Lower leg skin (tissue), 4 donors: ENCODE measurements around the gene DGKE. TPM values are rescaled to one million over a fixed set of nuclear protein-coding genes. Genes with fewer than 3 reads are reported as not detected.

Experiments
- DNase-seq, 2 donors: peaks; one replicate each; pipeline ENCODE4 v3.0.0-alpha.2; 2019; ENCODE audit warnings: low spot score in 2 of 2
- H3K4me3 ChIP-seq: fragments of 200-600 bp; sonication (generic); 2 replicates; pipeline ENCODE4 v1.5.1; 2017; ENCODE audit warnings: mild to moderate bottlenecking, low read depth; ENCODE audit not compliant: poor library complexity, severe bottlenecking
- POLR2A ChIP-seq, 2 donors: fragments of 450-650 bp; IDR thresholded peaks; one replicate each; pipeline ENCODE4 v1.6.1; 2016 to 2017; ENCODE audit warnings: antibody characterized with exemption in 2 of 2, mild to moderate bottlenecking in 1 of 2, moderate library complexity in 1 of 2
- WGBS, 2 donors: methylation state at CpG; one replicate each; pipeline ENCODE4 v1.1.5; 2018; 5-methylcytosine and 5-hydroxymethylcytosine counted together
- intact Hi-C: fragments of 100-400 bp; cut with DNase I; formaldehyde crosslinking; loops from one replicate; pipeline ENCODE4 v1.15.0; 2023; ENCODE audit warnings: low total_unique reads
- total RNA-seq, 4 donors: library from RNA; depleted of rRNA; stranded (reverse); fragments of >200 nt; gene quantifications; one replicate each; pipeline ENCODE4 v1.1.0, GENCODE V29; 2016
- TF ChIP-seq, protein P1 (sequence below), 3 donors: fragments of 450-650 bp; IDR thresholded peaks; one replicate each; pipeline ENCODE4 v1.5.1; 2016; ENCODE audit warnings: antibody characterized with exemption in 3 of 3, mild to moderate bottlenecking in 3 of 3, moderate library complexity in 2 of 3

The DGKE gene
- total RNA-seq, 4 donors from 2014 or later: 2.5 to 5.7 (median 3.2) TPM

DNA sequence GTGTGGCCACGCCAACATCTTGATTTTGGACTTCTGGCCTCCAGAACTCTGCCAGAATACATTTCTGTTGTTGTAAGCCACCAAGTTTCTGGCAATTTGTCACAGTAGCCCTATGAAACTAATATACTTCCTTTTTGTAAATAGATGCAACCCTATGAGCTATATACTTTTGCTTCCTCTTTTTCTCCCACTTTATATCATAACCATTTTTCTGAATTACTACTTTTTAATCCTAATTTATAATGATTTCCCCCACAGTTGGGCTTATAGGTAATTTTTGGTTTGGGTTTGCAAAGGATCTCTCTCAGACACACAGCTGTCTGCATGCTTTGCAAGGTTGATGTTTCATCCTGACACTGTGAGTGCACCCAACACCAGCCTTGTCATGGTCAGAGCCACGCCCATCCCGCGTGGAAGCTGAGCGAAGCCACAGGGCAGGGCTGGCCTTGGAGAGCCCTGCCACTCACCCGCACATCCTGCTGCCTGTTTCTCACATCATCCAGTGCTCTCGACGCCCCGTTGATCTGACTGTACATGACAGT is 74.1 kb downstream of the DGKE start:
- TF ChIP-seq, protein P1, sequence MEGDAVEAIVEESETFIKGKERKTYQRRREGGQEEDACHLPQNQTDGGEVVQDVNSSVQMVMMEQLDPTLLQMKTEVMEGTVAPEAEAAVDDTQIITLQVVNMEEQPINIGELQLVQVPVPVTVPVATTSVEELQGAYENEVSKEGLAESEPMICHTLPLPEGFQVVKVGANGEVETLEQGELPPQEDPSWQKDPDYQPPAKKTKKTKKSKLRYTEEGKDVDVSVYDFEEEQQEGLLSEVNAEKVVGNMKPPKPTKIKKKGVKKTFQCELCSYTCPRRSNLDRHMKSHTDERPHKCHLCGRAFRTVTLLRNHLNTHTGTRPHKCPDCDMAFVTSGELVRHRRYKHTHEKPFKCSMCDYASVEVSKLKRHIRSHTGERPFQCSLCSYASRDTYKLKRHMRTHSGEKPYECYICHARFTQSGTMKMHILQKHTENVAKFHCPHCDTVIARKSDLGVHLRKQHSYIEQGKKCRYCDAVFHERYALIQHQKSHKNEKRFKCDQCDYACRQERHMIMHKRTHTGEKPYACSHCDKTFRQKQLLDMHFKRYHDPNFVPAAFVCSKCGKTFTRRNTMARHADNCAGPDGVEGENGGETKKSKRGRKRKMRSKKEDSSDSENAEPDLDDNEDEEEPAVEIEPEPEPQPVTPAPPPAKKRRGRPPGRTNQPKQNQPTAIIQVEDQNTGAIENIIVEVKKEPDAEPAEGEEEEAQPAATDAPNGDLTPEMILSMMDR (IDR thresholded peaks at IDR 0.05): no peak
- TF ChIP-seq POLR2A (IDR thresholded peaks at IDR 0.05): no peak
- H3K4me3 ChIP-seq: no peak overlapping the region
- WGBS, 2 donors: 38 to 58% methylated on average over 9 of the region's 9 CpGs
- intact Hi-C loops: no loop called here
- DNase-seq: peak in 1 of 2 donors; percentile 42

DNA sequence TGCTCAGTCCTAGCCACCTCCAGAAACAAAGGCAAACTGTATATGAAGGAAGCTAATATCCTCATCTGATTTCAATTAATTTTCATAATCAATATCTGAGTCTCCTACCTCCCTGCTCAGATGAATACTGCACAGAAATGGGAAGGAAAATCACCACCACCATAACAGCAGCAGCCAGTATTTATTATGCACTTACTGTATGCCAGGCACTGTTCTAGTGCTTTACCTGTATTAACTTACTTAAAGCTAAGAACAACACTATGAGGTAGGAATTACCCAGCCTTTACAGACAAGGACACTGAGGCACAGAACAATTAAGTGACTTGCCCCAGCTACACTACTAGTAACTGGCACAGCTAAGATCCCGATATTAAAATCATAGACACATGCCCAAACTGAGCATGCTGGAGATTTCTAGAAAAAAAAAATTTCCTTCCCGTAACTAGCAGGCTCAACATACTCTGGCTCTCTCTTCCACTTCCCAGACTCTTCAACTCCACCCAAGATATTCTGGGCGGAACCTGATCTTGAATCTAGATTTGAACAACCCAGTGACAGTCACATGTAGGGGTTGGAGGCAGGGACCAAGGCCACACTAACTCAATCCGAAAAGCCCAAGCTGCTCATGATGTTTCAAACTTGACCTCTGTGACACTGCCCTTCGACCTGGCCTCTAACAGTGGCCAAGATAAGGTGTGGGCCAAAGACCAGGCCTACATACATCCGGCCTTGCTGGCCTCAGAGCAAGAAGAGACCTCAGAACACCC is 76.0 kb downstream of the DGKE start:
- H3K4me3 ChIP-seq: no peak overlapping the region
- 25 to 28% methylated on average over 6 of the region's 6 CpGs for WGBS, 2 donors
- TF ChIP-seq POLR2A (IDR thresholded peaks at IDR 0.05): no peak
- TF ChIP-seq, protein P1 (IDR thresholded peaks at IDR 0.05): no peak
- intact Hi-C loops: no loop called here
- peak; percentile 75 to 89 for DNase-seq

DNA sequence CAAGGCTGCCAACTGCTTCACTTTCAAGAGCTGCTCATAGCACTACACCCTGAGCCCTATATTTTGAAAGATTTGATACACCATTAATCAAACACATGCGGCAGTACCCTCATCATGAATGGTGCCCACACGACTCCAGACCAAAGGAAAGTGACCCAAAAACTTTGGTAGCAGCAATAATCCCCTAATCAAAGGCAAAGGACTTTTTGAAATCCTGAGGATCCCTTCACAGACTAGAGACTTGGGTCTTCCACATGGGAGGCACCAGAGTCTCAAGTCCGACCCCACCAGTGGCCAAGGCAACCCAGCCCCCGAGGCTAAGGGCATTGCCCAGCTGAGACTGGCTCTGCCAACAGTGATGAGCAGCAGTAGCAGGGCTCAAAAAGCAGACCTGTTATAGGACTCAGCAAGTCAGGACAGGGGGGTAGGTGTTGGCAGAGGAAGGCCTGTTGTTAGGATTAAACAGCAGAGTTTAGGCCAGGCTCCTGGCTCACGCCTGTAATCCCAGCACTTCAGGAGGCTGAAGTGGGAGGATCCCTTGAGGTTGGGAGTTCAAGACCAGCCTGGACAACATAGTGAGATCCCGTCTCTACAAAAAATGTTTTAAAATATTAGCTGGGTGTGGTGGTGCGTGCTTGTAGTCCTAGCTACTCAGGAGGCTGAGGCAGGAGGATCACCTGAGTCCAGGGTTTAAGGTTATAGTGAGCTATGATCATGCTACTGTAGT is 76.7 kb downstream of the DGKE start:
- intact Hi-C loops: no loop called here
- whole genome bisulfite sequencing, 2 donors: 55 to 59% methylated on average over 7 of the region's 7 CpGs
- no peak overlapping the region for H3K4me3 ChIP-seq
- no peak for DNase-seq
- TF ChIP-seq, protein P1 (IDR thresholded peaks at IDR 0.05): no peak
- TF ChIP-seq POLR2A (IDR thresholded peaks at IDR 0.05): no peak

DNA sequence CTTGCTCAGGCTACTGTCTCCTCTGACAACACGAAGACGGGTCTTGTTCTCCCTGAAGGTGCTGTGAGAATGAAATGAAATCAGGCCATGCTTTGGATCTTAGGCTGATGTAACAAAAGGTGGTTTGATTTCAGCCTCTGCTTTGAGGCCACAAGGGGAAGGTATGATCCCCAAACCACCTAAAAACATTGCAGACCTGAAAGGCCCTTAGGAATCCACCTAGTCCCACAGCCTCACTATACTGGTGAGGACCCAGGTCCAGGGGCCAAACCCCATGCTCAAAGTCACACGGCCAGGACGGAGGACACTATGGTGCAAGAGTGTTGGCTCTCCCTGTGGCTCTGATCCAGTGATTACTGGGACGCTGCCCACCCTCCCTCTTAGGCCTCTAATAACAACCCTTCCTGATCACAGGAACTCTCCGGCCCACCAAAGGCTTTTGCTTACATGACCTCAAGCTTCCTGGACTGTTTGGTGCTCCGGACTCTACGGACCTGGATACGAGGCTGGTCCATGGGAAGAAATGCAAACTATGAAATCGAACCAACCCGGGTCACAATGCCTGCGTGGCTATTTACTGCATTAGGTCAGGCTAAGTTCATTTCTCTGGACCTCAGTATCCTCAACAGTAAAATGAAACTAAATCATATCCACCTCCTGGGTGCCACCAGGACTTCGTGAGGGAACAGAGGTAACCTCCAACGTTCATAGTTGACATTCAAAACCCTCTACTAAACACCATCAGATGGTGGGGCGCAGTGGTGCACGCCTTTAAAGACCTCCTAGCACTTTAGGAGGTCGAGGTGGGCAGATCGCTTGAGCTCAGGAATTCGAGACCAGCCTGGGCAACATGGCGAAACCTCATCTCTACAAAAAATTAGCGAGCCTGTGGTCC is 78.4 kb downstream of the DGKE start:
- peak; percentile 81 to 97 for DNase-seq
- TF ChIP-seq, protein P1 (IDR thresholded peaks at IDR 0.05): no peak
- no peak for TF ChIP-seq POLR2A (IDR thresholded peaks at IDR 0.05)
- intact Hi-C loops: no loop called here
- H3K4me3 ChIP-seq: peak overlapping the region; percentile 81
- WGBS, 2 donors: 25 to 40% methylated on average over 21 of the region's 21 CpGs

DNA sequence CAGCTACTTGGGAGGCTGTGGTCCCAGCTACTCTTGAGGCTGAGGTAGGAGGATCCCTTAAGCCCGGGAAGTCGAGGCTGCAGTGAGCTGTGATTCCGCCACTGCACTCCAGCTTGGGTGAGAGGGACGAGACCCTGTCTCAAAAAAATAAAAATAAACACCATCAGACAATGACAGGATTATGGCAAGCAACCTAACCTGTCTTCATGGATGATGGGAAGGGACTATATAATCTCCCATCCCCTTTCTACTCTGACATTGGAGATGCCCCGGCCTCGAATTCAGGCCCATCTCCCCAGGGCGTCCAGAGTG is 79.0 kb downstream of the DGKE start:
- intact Hi-C loops: no loop called here
- TF ChIP-seq POLR2A (IDR thresholded peaks at IDR 0.05): no peak
- TF ChIP-seq, protein P1 (IDR thresholded peaks at IDR 0.05): no peak
- 15 to 21% methylated on average over 7 of the region's 7 CpGs for WGBS, 2 donors
- no peak for DNase-seq
- H3K4me3 ChIP-seq: peak overlapping the region; percentile 81
